Measurements from ENCODE around the gene LOXL1. TPM values are rescaled to one million over a fixed set of nuclear protein-coding genes. Genes with fewer than 3 reads are reported as not detected.

LOXL1 gene
- total RNA-seq, 2 experiments from 2014 or later = not detected

- CTCF ChIA-PET (ENCODE audit: unreplicated experiment) = no interaction called here
- no peak overlapping the region for H3K4me2 ChIP-seq (ENCODE audit: low read length)
- H4K20me1 ChIP-seq (ENCODE audit: insufficient read depth, low read length) = no peaks in the 10 kb centered on the region
- TF ChIP-seq CTCF (conservative IDR thresholded peaks at IDR 0.05; ENCODE audit: low read length) (no peak), EZH2phosphoT487 (IDR thresholded peaks at IDR 0.05; ENCODE audit: borderline replicate concordance, low read depth, low read length) (no peak)
- no peaks in the 10 kb centered on the region for H3K9me2 ChIP-seq (ENCODE audit: insufficient read depth, low read length)
- no peaks in the 10 kb centered on the region for H3K79me2 ChIP-seq (ENCODE audit: insufficient read depth, low read depth, low read length)
- intact Hi-C loops (cut with micrococcal nuclease; ENCODE audit: unreplicated experiment) = no loop called here
- no peak overlapping the region for H3K27ac ChIP-seq (ENCODE audit: low read depth, low read length, poor library complexity, severe bottlenecking)
- no TSS peak for BruUV-seq (replicated peaks)
- no peak overlapping the region for H2AFZ ChIP-seq (ENCODE audit: low read length)
- POLR2A ChIA-PET = no interaction called here
- H3K4me3 ChIP-seq (ENCODE audit: low read depth, low read length, poor library complexity, severe bottlenecking) = no peak overlapping the region
- H3K4me1 ChIP-seq (ENCODE audit: insufficient read depth, low read length, poor library complexity, severe bottlenecking) = no peaks in the 10 kb centered on the region
- H3K9me3 ChIP-seq (ENCODE audit: low read length) = no peaks in the 10 kb centered on the region
- DNase-seq (ENCODE audit: low spot score) = no peak
- H3K36me3 ChIP-seq (ENCODE audit: insufficient read depth, low read length) = no peaks in the 10 kb centered on the region
These were observed 26.8 kb upstream of the LOXL1 start for GRCh38 chr15:73899197-73900094.

GRCh38 chr15:73900095-73900712 is 26.1 kb upstream of the LOXL1 start:
- intact Hi-C loops (cut with micrococcal nuclease; ENCODE audit: unreplicated experiment) = no loop called here
- DNase-seq (ENCODE audit: low spot score) = no peak
- BruUV-seq (replicated peaks) = no TSS peak

More at GRCh38 chr15:73900095-73900712, 26.1 kb upstream of the LOXL1 start:
- POLR2A ChIA-PET = no interaction called here
- Histone ChIP-seq H3K79me2 (ENCODE audit: insufficient read depth, low read depth, low read length) (no peaks in the 10 kb centered on the region), H3K9me2 (ENCODE audit: insufficient read depth, low read length) (no peaks in the 10 kb centered on the region), H4K20me1 (ENCODE audit: insufficient read depth, low read length) (no peaks in the 10 kb centered on the region), H3K9me3 (ENCODE audit: low read length) (no peaks in the 10 kb centered on the region), H3K4me2 (ENCODE audit: low read length) (no peak overlapping the region), H3K4me3 (ENCODE audit: low read depth, low read length, poor library complexity, severe bottlenecking) (no peak overlapping the region), H3K36me3 (ENCODE audit: insufficient read depth, low read length) (no peaks in the 10 kb centered on the region), H3K27ac (ENCODE audit: low read depth, low read length, poor library complexity, severe bottlenecking) (no peak overlapping the region), H2AFZ (ENCODE audit: low read length) (no peak overlapping the region), H3K4me1 (ENCODE audit: insufficient read depth, low read length, poor library complexity, severe bottlenecking) (no peaks in the 10 kb centered on the region)
- CTCF ChIA-PET (ENCODE audit: unreplicated experiment) = interaction anchor here (0.6 kb wide), 1 partner anchor 73 kb away, joined by 3 read pairs; no protein-coding TSS in a partner anchor
- TF ChIP-seq CTCF (conservative IDR thresholded peaks at IDR 0.05; ENCODE audit: low read length) = no peak
- TF ChIP-seq EZH2phosphoT487 (IDR thresholded peaks at IDR 0.05; ENCODE audit: borderline replicate concordance, low read depth, low read length) = no peak
